GM18951 (cell line): ENCODE data around the gene NEUROG1.
"Not testable (repeated sequence)": the region's sequence is repeated elsewhere in the genome, so short reads cannot be mapped to it uniquely, and the experiment has no call there.

ENCODE experiments used
- POLR2A ChIP-seq: IDR thresholded peaks from 4 replicates; pipeline ENCODE4 v1.6.1; 2011; ENCODE audit warnings: mild to moderate bottlenecking; ENCODE audit not compliant: insufficient read length, insufficient read depth; ENCODE audit errors: extremely low read depth
- in situ Hi-C: fragments of 300-500 bp; cut with MboI; formaldehyde crosslinking; loops from one replicate; pipeline ENCODE4 v1.12.0; 2022; ENCODE audit warnings: low sequenced_read_pairs, mixed read lengths, inconsistent platforms; ENCODE audit not compliant: unreplicated experiment

The NEUROG1 gene

DNA sequence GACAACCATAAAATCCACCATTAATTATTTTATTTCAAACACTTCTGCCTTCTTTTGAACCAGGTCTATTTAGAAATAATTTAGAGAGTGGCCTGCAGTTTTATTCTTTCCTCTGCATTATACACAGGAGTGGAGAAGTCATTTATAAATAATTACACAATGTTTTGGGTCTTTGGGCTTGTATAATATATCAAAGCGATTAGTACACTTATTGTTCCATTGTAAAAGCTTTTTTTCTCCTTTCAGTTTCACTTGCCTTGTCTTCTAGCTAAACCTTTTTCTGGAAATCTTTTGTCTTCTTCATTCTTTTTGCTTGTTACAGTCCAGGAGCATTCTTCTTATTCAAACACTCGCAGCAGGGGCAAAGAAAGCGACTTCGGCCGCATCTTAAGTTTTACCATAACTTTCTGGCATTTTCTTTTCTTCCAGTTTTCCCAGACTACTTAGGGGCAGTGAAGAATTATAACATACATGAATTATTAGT, 7.3 kb upstream of the NEUROG1 start:
- TF ChIP-seq POLR2A, result no peak
- in situ Hi-C loops, result no loop called here

GRCh38 chr5:135541807-135542502, 6.2 kb upstream of the NEUROG1 start:
- no peak for TF ChIP-seq POLR2A
- in situ Hi-C loops, result no loop called here

- in situ Hi-C loops, result no loop called here
Observed at GRCh38 chr5:135539430-135540005, 3.8 kb upstream of the NEUROG1 start.

DNA sequence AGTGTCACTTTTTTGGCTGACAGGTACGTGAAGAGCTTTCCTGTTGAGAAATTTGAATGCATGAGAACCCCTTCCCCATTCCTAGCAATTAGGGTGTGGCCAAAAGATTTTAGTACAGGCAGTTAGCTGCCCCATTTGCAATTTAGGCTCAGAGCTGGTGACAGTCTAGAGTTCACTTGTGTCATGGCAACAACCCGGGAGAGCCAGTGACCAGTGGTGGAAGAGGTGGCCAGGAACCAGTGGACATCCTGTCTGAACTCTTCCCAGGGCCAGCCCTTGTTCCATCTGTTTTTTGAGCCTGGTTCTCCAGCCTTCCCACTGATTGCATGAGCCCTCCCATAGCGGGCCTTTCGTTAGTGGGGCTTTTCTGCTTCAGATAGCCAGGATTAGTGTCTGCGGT, 2.5 kb upstream of the NEUROG1 start:
- in situ Hi-C loops, result no loop called here
- no peak for TF ChIP-seq POLR2A

More at GRCh38 chr5:135539430-135540005, 3.8 kb upstream of the NEUROG1 start:
- TF ChIP-seq POLR2A, result no peak

DNA sequence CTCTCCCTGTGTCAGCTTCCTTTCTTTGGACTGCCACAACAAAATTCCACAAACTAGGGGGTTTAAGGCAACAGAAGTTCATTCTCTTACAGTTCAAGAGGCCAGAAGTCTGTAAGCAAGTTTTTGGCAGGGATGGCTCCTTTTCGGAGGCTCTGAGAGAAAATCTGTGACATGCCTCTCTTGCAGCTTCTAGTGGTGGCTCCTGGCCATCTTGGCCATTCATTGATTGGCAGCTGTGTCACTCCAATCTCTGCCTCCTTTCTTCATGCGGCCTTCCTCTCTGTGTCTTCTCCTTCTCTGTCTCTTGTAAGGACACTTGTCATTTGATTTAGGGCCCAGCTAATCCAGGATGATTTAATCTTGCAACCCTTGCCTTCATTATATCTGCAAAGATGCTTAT, 2.0 kb upstream of the NEUROG1 start:
- in situ Hi-C loops, result no loop called here
- TF ChIP-seq POLR2A, result no peak

GRCh38 chr5:135537271-135537670, 1.5 kb upstream of the NEUROG1 start:
- TF ChIP-seq POLR2A, result no peak
- in situ Hi-C loops, result no loop called here

- in situ Hi-C loops, result no loop called here
- TF ChIP-seq POLR2A, result no peak
Observed at GRCh38 chr5:135535420-135535819, 344 bp downstream of the NEUROG1 start.

DNA sequence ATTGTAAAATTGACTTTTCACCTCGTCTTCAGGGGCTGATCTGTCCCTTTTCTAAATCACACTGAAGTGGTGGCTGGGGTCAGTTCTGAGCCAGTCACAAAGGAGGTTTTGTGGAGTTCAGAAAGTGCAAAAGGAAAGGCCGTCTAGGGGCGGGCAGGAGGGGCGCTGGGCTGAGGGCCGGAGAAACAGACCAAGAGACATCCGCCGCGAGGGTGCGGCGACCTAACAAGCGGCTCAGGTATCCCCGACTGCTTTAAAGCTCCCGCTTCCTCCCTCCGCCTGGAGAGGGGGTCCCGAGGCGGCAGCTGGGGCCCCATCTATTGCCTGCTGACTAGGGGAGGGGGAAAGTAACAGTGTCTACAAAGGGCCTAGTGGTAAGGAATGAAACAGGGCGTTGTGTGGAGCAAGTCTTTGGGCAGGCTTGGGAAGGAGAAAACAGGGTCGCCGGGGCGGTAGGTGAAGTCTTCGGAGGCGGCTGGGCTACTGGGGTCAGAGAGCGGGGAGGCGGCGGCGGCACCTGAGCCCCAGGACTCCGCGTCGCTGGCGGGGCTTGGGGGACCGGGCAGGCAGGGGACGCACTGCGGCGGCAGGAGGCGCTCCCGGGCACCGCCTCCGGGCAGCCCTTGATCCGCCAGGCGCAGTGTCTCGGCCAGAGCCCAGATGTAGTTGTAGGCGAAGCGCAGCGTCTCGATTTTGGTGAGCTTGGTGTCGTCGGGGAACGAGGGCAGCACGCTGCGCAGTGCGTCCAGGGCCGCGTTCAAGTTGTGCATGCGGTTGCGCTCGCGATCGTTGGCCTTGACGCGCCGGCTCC, 950 bp downstream of the NEUROG1 start:
- in situ Hi-C loops, result no loop called here
- no peak for TF ChIP-seq POLR2A

GRCh38 chr5:135533794-135534193, 2.0 kb downstream of the NEUROG1 start:
- no peak for TF ChIP-seq POLR2A
- in situ Hi-C loops, result no loop called here

DNA sequence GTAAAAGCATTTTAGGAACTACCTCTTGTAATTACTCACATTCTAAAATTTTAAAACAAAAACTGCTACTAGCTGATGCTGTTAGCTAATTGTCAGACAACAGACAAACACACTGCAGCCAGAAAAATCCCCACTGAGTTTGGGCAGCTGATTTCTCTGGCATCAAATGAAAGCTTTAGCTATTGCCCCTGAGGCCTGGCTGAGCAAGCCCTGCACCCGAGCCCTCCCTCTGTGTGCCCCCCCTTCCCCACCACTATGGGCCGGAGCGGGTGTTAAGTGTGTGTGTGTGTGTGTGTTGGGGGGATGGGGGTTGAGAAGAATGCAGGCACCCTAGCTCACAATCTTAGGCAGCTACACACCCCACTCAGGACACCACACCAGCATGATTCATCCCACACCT, 2.4 kb downstream of the NEUROG1 start:
- in situ Hi-C loops, result no loop called here
- no peak for TF ChIP-seq POLR2A

DNA sequence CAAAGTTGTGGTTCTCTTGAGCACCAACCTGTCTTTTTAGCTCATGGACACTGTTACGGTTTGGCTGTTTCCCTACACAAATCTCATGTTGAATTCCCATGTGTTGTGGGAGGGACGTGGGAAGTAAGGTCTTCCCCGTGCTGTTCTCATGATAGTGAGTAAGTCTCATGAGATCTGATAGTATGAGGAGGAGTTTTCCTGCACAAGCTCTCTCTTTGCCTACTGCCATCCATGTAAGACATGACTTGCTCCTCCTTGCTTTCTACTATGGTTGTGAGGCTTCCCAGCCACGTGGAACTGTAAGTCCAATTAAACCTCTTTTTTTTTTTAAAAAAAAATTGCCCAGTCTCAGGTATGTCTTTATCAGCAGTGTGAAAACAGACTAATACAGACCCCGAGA, 6.2 kb downstream of the NEUROG1 start:
- in situ Hi-C loops, result not testable (repeated sequence)

- in situ Hi-C loops, result no loop called here
- no peak for TF ChIP-seq POLR2A
Observed at GRCh38 chr5:135526924-135527323, 8.8 kb downstream of the NEUROG1 start.

- in situ Hi-C loops, result no loop called here
- no peak for TF ChIP-seq POLR2A
Observed at GRCh38 chr5:135521964-135522363, 13.8 kb downstream of the NEUROG1 start.

GRCh38 chr5:135517631-135518030, 18.1 kb downstream of the NEUROG1 start:
- in situ Hi-C loops, result no loop called here
- TF ChIP-seq POLR2A, result no peak
